DMS53 treated with DMSO at 0.1 percent for 48 hours (cell line): ENCODE data around the gene VPS45.
"Not testable (repeated sequence)": the region's sequence is repeated elsewhere in the genome, so short reads cannot be mapped to it uniquely, and the experiment has no call there.

Experiments
- DNase-seq: peaks from one replicate; lab custom pipeline; 2025; ENCODE audit not compliant: unreplicated experiment; lab: John Stamatoyannopoulos, UW

The VPS45 gene

DNA sequence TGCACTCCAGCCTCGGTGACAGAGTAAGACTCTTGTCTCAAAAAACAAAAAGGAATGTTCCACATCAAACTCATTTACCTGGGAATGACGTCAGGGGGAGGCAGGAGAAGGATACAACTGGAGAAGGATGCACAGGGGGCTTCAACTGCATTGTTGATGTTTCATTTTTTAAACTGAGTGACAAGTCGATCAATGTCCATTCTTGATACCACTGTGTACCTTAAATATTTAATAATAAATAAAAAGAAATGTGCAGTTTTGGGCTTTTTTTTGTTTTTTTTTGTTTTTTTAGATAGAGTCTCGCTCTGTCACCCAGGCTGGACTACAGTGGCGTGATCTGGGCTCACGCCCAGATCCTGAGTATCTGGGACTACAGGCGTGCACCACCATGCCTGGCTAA is 117.9 kb downstream of the VPS45 start:
- DNase-seq: no peak

DNA sequence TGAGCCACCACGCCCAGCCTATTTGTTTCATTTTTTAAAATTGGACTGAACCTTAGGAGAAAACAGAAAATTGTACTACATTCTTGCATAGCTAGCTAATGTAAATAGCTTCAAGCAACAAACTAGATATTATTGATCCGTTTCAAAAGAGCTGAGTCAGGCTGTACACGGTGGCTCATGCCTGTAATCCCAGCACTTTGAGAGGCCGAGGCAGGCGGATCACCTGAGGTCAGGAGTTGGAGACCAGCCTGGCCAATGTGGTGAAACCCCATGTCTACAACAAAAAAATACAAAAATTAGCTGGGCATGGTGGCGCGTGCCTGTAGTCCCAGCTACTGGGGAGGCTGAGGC is 118.8 kb downstream of the VPS45 start:
- not testable (repeated sequence) for DNase-seq

DNA sequence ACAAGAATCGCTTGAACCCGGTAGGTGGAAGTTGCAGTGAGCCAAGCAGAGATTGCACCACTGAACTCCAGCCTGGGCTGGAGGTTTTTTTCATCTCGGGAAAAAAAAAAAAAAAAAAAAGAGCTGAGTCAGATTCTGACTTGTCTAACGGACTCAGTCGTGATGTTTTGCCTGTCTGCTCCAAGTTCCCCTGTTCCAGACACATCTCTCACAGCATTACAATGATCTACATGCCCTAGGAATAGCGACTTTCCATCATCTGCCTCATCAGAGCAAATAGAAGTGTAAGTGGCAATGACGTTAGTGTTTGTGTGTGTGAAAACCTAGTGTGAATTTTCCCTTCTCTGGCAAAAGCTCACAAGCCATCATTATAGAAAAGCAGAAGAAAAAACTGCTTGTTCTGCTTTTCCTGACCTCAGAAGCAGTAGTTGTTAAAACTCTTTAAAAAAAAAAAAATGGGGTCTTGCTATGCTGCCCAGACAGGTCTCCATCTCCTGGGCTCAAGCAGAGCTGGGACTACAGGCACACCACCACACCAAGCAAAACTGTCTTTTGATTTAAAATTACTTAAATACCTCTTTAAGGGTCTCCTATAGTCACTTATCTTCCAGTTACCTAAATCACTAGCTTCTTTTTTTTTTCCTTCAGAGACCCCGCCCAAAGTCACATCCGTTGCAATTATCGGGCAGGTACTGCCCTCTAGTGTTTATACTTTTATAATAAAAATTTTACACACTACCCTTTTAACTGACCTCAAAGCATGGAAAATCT is 119.4 kb downstream of the VPS45 start:
- peak; percentile 53 for DNase-seq

DNA sequence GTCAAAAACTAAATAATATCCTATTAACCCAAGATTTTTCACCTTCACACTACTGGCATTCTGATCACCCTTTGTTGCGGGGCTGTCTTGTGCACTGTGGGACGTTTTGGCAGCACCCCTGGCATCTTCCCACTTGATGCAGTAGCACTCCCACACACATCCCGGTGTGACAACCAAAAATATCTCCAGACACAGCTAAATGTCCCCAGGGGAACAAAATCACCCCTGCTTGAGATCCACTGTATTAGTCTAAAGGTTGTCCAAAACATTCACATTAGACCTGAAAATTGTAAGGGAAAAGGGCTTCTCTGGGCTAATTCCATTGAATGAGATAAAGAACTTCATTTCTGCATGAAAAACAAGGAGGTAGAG is 120.0 kb downstream of the VPS45 start:
- DNase-seq: no peak

DNA sequence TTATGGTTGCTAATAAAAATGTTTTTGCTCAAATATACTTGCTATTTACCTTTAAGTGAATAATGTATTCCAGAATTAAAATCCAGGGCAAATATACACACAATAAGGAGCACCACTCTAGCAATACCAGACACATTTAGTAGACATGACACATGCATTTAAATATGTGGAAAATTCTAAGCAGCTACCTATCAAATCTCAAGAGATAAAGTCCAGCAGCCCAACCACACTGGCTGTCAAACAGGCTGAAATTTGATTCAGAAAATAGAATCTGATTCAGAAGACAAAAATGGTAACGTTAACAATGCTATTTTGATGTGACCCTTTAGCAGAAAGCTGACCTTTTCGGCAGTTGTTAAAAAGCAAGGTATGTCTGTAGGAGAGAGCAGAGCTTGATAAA is 124.4 kb downstream of the VPS45 start:
- no peak for DNase-seq

DNA sequence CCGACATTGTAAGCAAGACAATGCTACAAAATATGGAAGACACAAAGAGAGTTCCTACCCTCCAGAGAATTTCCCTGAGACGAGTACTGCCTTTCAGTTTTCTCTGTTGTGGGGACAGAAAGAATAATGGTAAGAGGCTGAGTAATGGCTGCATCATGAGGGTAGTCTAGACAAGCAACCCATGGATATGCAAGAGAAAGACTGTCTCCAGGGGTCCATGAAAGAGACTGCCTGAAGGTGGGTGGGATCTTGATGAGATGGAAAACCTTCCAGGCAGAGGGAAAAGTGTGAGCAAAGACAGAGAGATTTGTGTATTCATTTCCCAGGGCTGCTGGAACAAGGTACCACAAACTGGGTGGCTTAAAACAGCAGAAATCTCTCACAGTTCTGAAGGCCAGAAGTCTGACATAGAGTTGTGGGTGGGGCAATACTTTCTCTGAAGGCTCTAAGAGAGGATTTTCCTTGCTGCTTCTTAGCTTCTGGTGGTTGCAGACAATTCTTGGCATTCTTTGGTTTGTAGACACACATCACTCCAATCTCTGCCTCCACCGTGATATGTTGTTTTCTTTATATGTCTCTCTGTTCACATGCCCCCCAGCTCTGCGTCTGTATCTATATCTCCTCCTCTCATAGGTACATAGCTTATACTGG is 126.9 kb downstream of the VPS45 start:
- no peak for DNase-seq
